DMS153 (cell line): ENCODE data around the gene UBE2E2.

Experiments used
- DNase-seq: peaks from one replicate; lab custom pipeline; 2025; lab: John Stamatoyannopoulos, UW

The UBE2E2 gene

DNA sequence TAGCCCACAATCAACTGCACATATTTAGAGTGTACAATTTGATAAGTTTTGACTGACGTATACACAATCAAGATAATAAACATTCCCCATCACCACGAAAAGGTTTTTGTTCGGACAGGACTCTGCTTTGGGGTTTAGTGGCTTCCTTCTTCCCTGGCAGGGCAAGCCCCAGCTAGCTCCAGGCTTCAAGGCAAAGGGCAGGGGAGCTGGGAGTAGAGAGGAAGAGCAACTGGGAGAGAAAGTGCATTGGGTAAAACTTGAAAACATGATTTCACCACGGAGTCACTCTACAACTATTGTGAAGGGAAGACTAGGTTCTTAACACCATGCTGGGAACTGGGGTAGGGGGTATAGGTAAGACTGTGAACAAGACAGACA is 417.5 kb downstream of the UBE2E2 start:
- DNase-seq = no peak

DNA sequence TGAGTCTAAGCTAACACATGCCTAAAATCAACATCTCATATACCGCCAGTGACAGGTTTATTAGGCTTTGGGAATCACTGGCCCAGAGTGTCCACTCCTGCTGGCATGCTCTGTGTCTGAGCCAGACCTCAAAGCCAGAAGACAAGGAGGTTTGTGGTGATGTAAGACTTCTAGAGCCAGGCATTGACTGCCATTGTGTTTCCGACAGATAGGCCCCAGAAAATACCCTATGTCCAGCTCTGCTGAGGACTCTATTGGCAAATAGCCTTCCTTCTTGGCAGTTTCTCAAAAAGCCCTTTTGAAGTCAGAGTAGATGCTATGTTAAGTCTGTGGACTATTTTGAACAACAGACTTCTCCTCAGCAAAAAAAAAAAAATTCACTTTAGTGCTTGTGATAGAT is 420.7 kb downstream of the UBE2E2 start:
- DNase-seq = no peak

DNA sequence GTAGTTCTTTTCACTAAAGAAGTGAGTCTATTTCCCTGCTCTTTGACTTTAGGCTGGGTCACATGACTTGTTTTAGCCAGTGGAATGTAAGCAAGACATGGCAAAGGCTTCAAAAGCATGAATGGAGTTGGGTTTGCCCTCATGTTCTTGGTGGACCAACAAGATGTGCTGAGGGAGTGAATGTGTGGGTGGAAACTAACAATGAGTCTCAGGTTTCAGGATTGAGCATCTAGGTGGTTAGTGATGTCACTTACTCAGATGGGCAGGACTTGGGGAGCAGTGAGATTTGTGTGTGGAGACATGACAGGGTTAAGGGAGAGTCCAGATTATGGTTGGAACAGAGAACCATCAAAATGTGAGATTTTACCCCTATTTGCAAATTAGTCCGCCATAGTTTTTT is 421.2 kb downstream of the UBE2E2 start:
- DNase-seq = no peak

DNA sequence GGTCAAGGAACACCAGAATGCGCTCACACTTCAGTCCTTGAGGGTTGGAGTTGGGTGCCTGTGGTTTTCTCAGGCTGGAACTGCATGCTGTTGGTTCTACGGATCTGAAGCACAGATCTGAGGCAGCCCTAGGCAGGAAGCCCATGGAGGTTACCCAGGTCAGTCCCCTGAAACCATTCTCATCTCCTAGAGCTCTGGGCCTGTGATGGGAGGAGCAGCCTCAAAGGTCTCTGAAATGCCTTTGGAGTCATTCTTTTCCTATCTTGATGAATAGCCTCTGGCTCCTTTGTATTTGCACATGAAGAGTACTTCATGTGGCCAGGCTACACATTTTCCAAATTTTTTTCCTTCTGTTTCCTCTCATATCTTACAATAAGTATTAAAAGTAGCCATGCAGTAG is 423.3 kb downstream of the UBE2E2 start:
- DNase-seq = no peak

DNA sequence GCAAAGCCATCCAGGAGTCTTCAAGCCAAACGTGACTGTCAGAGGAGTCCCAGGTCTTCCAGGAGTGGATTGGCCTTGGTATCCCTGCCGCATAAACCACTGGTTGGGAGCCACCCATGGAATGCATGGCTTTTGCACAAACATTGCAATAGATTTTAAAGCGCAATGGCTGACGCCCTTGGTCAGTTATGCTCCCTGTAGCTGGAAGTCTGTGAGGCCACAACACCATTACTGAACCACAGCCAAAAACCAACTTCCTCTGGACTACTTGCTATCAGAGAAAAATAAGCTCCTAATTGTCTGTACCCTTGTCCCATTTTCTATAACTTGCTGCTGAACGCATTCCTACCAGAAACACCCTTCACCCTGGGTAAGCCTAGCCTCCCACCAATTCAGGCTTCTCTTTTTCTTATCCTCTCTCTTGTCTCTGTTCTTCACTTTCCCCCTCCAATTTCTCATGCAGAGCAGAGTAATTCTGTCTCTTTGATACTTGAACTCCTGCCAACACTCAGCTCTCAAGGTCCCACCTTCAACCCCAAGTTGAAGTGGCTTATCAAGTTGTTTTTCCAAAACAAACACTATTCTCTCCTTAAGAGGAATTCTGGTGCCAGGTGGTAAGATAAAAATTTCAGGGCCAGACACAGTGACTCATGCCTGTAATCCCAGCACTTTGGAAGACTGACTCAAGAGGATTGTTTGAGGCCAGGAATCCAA is 426.2 kb downstream of the UBE2E2 start:
- no peak for DNase-seq

DNA sequence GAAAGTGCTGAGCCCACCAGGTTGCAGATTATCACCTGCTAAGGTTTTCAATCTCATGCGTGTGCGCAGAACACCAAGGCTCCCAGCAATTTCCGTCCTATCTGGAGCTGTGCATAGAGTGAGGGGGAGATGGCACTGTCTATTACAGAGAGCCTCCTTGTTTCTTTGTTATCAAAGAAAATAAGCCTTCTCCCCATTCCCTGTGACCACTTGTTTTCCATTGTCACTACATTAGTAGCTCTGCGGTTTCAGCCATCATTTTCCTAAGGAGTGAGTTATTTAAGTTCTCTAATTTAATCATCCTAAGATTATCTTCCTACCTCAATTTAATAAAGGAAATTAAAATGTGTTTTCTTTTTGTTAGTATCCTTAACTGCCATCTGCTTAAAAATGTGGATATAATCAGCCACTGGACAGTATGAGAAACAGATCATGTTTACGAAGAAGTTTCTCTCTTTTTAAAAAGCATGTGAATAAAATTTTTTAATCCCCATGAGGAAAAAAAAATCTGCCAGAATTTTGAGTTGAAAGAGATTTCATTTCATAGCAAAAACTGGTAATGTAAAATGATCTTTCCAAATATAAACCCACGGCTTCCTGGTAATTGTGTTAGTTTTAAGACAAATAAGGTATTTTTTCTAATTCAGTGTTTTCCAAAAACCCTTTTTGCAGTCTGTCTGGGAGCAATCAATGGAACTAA is 430.3 kb downstream of the UBE2E2 start:
- no peak for DNase-seq

DNA sequence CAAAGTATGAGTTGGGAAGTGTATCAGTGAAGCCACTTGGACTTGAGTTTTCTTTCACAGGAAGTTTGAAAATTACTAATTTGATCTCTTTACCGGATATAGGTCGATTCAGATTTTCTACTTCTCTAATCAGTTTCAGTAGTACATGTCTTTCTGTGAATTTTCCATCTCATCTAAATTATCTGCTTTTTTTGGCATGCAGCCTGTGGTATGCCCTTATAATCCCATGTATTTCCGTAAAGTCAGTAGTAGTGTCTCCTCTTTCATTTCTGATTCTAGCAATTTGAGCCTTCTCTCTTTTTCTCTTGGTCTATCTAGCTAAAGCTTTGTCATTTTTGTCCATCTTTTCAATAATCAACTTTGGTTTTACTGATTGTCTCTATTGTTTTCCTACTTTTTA is 434.2 kb downstream of the UBE2E2 start:
- no peak for DNase-seq

DNA sequence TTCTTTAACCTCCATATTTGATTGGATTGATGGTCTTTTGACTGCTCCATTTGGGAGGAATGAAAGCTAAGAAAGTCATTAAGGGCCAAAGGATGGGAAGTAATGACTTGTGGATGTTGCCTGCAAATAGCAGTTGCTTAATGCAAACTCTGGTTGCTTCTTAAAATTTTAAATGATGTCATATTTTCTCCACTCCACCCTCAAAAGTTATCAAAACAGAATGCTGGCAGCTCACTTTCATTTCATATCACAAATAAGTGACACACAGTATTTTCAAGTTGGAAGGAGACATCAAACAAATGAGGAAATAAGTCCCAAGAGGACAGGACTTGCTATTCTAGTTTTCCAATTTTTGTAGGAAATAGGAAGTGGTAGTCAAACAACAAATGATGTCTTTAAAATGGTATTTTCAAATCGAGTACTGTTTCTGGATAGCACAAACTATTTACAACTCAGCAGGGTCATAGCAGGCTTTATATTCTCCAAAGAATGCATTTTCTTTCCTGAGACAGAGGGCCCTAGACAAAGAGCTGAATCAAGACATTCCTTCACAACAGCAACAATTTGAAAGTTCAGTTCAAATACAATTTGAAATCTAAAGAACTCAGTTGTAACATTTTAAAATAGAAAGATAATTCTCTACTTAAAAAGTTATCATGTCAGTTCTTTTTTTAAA is 437.5 kb downstream of the UBE2E2 start:
- DNase-seq = no peak
